Skin of body (tissue), 2 donors: ENCODE measurements around the gene TAAR8. TPM values are rescaled to one million over a fixed set of nuclear protein-coding genes. Genes with fewer than 3 reads are reported as not detected.
"Not testable (repeated sequence)": the region's sequence is repeated elsewhere in the genome, so short reads cannot be mapped to it uniquely, and the experiment has no call there.

Experiments
- DNase-seq: peaks from one replicate; lab custom pipeline; 2025; lab: John Stamatoyannopoulos, UW
- total RNA-seq: library from RNA; depleted of rRNA; stranded (reverse); fragments of >200 nt; gene quantifications from one replicate; pipeline ENCODE4 v1.2.3, GENCODE V29; 2014

The TAAR8 gene, protein sequence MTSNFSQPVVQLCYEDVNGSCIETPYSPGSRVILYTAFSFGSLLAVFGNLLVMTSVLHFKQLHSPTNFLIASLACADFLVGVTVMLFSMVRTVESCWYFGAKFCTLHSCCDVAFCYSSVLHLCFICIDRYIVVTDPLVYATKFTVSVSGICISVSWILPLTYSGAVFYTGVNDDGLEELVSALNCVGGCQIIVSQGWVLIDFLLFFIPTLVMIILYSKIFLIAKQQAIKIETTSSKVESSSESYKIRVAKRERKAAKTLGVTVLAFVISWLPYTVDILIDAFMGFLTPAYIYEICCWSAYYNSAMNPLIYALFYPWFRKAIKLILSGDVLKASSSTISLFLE
- not detected for total RNA-seq

DNA sequence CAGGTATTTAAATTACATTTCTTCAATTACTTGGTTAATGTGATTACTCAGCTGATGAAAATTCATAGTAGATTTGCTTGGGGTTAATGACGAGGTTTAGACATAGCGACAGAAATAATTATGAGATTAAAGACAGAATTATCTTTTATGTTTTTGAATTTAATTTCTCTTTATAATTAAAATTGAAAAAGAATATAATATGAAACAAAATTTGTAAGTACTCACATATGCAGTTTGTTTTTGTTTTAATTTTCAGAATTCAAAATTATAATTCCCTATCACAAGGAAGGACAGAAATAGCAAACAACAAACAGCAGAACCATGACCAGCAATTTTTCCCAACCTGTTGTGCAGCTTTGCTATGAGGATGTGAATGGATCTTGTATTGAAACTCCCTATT is at the start of gene TAAR8:
Gene TAAR8 (plus strand): TSS at position 301 of the 400 bp plus-strand sequence. CDS start 21 bp downstream, at position 322.
- no peak for DNase-seq

GRCh38 chr6:132504757-132505156 is 47.7 kb upstream of the TAAR8 start:
- DNase-seq, result no peak

- no peak for DNase-seq
These were observed 47.3 kb upstream of the TAAR8 start for GRCh38 chr6:132505158-132505557.

- no peak for DNase-seq
These were observed 46.0 kb upstream of the TAAR8 start for GRCh38 chr6:132506461-132506860.

- no peak for DNase-seq
These were observed 45.3 kb upstream of the TAAR8 start for GRCh38 chr6:132506869-132507808.

GRCh38 chr6:132511210-132511830 is 41.2 kb upstream of the TAAR8 start:
- DNase-seq, result no peak

- no peak for DNase-seq
These were observed 40.6 kb upstream of the TAAR8 start for GRCh38 chr6:132511831-132512220.

GRCh38 chr6:132512342-132512637 is 40.2 kb upstream of the TAAR8 start:
- no peak for DNase-seq

DNA sequence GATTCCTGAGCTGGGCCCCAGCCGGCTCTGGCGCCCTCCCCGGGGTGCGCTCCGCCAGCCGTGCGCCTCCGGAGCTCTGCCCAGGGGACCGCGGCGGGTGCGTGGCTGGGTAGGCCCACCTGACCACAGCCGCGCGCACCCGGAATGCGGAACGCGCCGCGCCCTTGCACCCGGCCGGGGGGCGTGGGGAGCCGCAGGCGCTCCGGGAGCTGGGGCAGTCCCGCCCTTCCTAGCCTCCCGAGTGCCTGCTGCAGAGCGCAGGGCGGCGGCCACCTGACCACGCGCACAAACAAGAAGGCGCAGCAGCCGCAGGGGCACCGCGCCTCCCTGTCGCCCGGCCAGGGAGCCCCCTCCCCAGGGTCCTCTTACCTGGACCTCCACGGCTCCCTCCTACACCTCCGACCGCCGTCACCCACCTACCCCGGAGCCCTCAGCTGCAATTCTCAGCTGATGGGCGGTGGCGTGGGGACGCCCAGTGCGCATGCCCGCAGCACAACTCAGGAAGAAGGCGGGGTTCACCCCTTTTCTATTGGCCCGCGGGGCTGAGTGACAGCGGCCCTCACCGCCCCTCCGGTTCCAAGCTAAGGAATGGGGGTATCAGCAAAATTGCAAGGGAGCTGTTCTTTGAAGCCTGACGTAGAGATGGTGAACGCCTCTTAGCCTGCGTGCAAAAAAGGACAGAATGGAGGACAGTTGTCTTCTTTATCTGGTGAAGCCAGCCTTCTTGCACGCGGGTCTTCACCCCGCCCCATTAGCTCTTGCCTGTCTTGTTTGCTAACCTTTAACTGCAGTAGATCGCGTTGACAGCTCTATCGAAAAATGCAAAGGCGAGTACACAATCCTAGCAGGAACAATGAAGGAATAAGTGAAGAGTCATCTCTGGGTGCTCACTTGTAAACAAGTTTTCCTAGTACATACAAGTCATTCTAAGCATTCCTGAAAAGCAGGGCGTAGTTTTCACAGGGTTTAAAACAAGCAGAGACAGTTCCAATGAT is 39.5 kb upstream of the TAAR8 start, which contains the start of gene STX7:
Gene STX7 (minus strand): TSS at position 479 of the 995 bp plus-strand sequence. CDS start 9,586 bp downstream, outside the sequence.
- DNase-seq, result peak; percentile 83

DNA sequence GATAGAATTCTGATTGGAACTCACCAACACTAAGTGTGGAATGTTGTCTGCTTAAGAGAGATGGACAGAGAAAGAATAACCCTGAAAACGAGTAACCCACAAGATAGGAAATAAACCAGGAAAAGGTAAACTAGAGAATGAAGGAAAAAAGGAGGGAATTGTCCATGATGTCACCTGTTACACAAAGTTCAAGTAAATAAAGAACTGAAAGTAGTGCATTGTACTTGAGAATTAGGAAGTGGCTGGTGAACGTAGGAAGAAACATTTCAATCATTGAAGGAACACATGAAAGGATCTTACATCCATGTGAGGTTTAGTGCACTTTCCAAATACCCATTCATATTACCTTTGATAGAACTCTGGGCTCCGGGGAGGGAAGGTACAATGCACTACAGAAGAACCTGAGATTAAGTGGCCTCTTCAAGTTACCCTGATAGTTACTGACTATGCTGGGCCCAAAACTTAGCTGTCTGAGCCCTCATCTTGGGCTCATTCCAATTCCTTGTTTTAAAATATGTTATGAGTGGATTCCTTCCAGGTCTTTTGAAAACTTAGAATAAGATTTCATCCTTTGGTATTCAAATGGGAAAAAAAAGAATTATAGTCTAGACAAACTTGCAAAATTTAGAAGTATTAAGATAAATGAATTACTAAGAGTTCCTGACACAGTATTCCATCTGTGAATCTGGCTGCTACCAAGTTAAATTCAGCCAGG is 38.5 kb upstream of the TAAR8 start:
- DNase-seq, result no peak

- no peak for DNase-seq
These were observed 37.1 kb upstream of the TAAR8 start for GRCh38 chr6:132515386-132515785.

DNA sequence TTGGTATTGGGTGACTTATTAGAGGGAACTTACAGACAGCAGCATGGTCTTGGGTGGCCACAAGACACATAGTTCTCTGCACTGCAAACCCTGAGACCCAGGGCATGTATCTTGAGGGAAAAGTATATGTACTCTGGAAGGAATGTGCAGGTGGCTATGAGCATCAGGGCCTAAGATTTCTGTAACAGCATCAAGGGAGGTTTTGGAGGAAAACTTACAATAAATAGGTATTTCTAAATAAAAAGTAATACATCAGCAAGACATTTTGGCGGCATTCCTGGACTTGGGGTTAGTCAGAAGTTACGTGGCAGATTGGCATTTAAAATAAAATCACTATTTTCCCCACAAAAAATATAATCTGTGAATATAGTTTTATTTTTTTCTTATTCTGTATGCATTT is 31.5 kb upstream of the TAAR8 start:
- no peak for DNase-seq

DNA sequence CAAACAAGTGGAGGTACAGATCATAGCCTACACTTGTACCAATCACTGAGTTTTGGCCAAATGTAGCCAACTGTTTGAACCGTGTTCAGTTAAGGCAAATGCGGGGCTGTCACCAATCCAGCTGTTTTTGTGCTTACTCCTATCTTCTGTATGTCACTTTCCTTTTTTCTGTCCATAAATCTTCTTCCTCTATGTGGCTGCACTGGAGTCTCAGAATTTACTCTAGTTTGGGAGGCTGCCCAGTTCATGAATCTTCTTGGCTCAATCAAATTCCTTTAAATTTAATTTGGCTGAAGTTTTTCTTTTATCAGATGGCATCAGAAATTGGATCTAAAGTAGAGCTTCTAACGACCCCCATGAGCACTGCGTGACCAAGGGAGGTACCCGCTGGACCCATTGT is 27.8 kb upstream of the TAAR8 start:
- DNase-seq, result no peak

DNA sequence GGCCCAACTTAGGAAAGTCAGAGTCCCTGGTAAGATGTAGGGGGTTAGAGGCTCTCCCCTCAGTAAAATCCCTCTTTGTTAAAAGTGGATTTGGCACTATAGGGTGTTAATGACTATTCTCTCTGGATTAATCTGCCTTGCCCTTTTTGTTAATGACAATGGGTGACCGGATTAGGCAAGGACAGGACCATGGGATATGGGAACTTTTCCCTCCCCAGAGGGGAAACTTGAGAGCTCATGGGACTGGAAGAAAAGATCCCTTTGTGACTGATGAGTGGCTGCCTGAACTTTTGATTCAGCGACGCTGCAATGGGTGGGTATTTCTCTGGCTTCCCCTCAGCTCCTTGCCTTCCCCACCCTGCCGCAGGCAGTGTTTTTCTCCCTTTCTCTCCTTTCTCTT is 26.6 kb upstream of the TAAR8 start:
- no peak for DNase-seq

GRCh38 chr6:132526461-132526860 is 26.0 kb upstream of the TAAR8 start:
- no peak for DNase-seq

GRCh38 chr6:132527791-132528190 is 24.7 kb upstream of the TAAR8 start:
- DNase-seq, result no peak

DNA sequence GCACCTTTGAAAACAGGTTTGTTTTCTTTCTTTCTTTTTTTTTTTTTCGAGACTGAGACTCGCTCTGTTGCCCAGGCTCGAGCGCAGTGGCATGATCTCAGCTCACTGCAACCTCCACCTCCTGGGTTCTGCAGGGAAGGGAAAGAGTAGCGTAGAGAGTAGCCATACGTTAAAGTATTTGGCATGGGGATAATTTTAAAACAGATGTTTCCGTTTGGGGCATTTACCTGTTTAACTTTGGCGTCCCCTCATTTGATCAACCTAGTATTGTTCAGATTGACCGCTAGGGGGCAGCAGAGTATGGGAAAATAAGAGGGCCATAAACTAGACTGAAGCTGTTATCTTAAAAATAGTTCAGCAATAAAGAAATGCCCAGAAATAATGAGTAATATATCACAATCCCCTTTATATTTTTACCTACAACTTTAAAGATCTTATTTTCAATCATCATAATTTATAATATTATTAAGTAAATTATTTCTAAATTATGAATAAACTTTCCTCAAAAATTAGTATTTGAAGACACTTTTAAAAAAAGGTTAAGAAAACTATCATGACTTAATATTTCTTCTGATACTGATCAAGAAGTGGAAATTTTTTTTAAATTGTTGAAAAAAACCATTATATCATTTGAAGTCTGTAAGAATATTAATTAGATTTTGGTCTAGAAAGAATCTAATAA is 22.0 kb upstream of the TAAR8 start:
- no peak for DNase-seq

DNA sequence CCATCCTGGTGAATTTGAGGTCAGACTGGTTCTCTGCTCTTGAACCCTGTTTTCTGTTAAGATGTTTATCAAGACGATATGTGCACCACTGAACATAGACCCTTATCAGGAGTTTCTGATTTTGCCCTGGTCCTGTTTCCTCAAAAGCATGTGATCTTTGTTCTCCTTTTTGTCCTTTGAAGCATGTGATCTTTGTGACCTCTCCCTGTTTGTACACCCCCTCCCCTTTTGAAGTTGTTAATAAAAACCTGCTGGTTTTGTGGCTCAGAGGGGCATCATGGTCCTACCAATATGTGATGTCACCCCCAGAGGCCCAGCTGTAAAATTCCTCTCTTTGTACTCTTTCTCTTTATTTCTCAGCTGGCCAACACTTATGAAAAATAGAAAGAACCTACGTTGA is 17.9 kb upstream of the TAAR8 start:
- DNase-seq, result not testable (repeated sequence)

- no peak for DNase-seq
These were observed 15.3 kb upstream of the TAAR8 start for GRCh38 chr6:132537145-132537544.

- no peak for DNase-seq
These were observed 14.5 kb upstream of the TAAR8 start, which contains the start of gene TAAR9 for GRCh38 chr6:132537977-132538376. TSS of gene TAAR9 (plus strand) at chr6:132538277. CDS start at chr6:132538290, 13 bp downstream.
